Activated CD4-positive, alpha-beta memory T cell treated with anti-CD3 and anti-CD28 coated beads for 36 hours (primary cell): ENCODE results near the gene ABHD2. TPM values are rescaled to one million over a fixed set of nuclear protein-coding genes. Genes with fewer than 3 reads are reported as not detected.

Experiments used
- CTCF ChIA-PET: fragments of 350-600 bp; sonication (Branson Sonifier 250); formaldehyde crosslinking; loops from one replicate; lab custom pipeline; 2021; ENCODE audit warnings: antibody characterized with exemption, inconsistent platforms; lab: Charles Lee
- POLR2A ChIA-PET: fragments of 350-600 bp; sonication (Branson Sonifier 250); formaldehyde crosslinking; loops from one replicate; lab custom pipeline; 2021; ENCODE audit warnings: antibody characterized with exemption; lab: Charles Lee
- DNase-seq: peaks from one replicate; pipeline ENCODE4 v3.0.0-alpha.2; 2020
- H3K27ac Mint-ChIP-seq: one replicate; pipeline ENCODE4 v1.8.0; 2021; ENCODE audit warnings: mixed read lengths
- H3K27me3 Mint-ChIP-seq: one replicate; pipeline ENCODE4 v1.8.0; 2021; ENCODE audit warnings: mixed read lengths
- H3K36me3 Mint-ChIP-seq: one replicate; pipeline ENCODE4 v1.8.0; 2021; ENCODE audit warnings: mixed read lengths
- H3K4me1 Mint-ChIP-seq: one replicate; pipeline ENCODE4 v1.8.0; 2021; ENCODE audit warnings: low read depth, mixed read lengths
- H3K4me3 Mint-ChIP-seq: one replicate; pipeline ENCODE4 v1.8.0; 2021; ENCODE audit warnings: mild to moderate bottlenecking, mixed read lengths
- H3K9me3 Mint-ChIP-seq: one replicate; pipeline ENCODE4 v1.8.0; 2021; ENCODE audit warnings: mixed read lengths
- intact Hi-C: fragments of 100-400 bp; cut with micrococcal nuclease; formaldehyde crosslinking; loops from one replicate; pipeline ENCODE4 v1.15.1; 2023
- total RNA-seq, 2 experiments: library from RNA; stranded (reverse); gene quantifications; one replicate each; pipeline ENCODE4 v1.2.3, GENCODE V29; 2021

ABHD2 gene
- total RNA-seq, 2 experiments from 2014 or later, result 36.0 to 38.5 TPM

GRCh38 chr15:89174476-89174875 lies 86.2 kb downstream of the ABHD2 start:
- H3K4me3 Mint-ChIP-seq, result no peak overlapping the region
- CTCF ChIA-PET, result interaction anchor here (0.5 to 10.7 kb wide), 6 partner anchors 8 to 324 kb away, joined by 3 to 276 read pairs (median 5); no protein-coding TSS in a partner anchor
- intact Hi-C loops, result no loop called here

GRCh38 chr15:89175617-89176191 lies 87.4 kb downstream of the ABHD2 start:
- peaks cover 33% of the 10 kb centered on the region for H3K4me1 Mint-ChIP-seq
- intact Hi-C loops, result loop anchor here (2.0 kb wide), 1 partner anchor 281 kb away; the partner anchor contains the start of gene HAPLN3
- H3K36me3 Mint-ChIP-seq, result peaks cover 13% of the 10 kb centered on the region
- CTCF ChIA-PET, result interaction anchor here (0.8 to 10.7 kb wide), 8 partner anchors 8 to 271 kb away, joined by 3 to 276 read pairs (median 5); partner anchors contain the start of gene ABHD2
- DNase-seq, result no peak
- no peaks in the 10 kb centered on the region for H3K9me3 Mint-ChIP-seq
- POLR2A ChIA-PET, result no interaction called here
- no peak overlapping the region for H3K4me3 Mint-ChIP-seq
- H3K27ac Mint-ChIP-seq, result no peak overlapping the region
- no peaks in the 10 kb centered on the region for H3K27me3 Mint-ChIP-seq

More at GRCh38 chr15:89174476-89174875, 86.2 kb downstream of the ABHD2 start:
- Mint-ChIP-seq H3K27me3 (no peaks in the 10 kb centered on the region), H3K4me1 (peaks cover 21% of the 10 kb centered on the region), H3K36me3 (peaks cover 15% of the 10 kb centered on the region), H3K9me3 (no peaks in the 10 kb centered on the region), H3K27ac (no peak overlapping the region)
- DNase-seq, result no peak
- POLR2A ChIA-PET, result interaction anchor here (0.6 kb wide), 1 partner anchor 227 kb away, joined by 3 read pairs; no protein-coding TSS in a partner anchor

- no peak overlapping the region for H3K4me3 Mint-ChIP-seq
- POLR2A ChIA-PET, result interaction anchor here (1.0 to 1.2 kb wide), 3 partner anchors 8 to 119 kb away, joined by 4 to 5 read pairs (median 4); no protein-coding TSS in a partner anchor
- H3K36me3 Mint-ChIP-seq, result peaks cover 16% of the 10 kb centered on the region
- H3K9me3 Mint-ChIP-seq, result no peaks in the 10 kb centered on the region
- no peak overlapping the region for H3K27ac Mint-ChIP-seq
- CTCF ChIA-PET, result interaction anchor here (0.8 to 10.7 kb wide), 33 partner anchors 9 to 524 kb away, joined by 3 to 276 read pairs (median 6); partner anchors contain the start of gene ABHD2
- intact Hi-C loops, result loop anchor here (1.0 to 2.0 kb wide), 2 partner anchors 120 to 282 kb away; partner anchors contain the start of gene HAPLN3
- peaks cover 39% of the 10 kb centered on the region for H3K4me1 Mint-ChIP-seq
- DNase-seq, result no peak
- no peaks in the 10 kb centered on the region for H3K27me3 Mint-ChIP-seq
Observed at GRCh38 chr15:89177116-89177515, 88.9 kb downstream of the ABHD2 start.

- Mint-ChIP-seq H3K36me3 (peaks cover 17% of the 10 kb centered on the region), H3K27ac (no peak overlapping the region), H3K27me3 (no peaks in the 10 kb centered on the region), H3K4me3 (no peak overlapping the region), H3K4me1 (peaks cover 39% of the 10 kb centered on the region), H3K9me3 (no peaks in the 10 kb centered on the region)
- DNase-seq, result peak; percentile 77
- POLR2A ChIA-PET, result interaction anchor here (0.8 to 1.2 kb wide), 5 partner anchors 9 to 120 kb away, joined by 3 to 5 read pairs (median 4); partner anchors contain the start of gene ABHD2
- intact Hi-C loops, result loop anchor here (1.0 to 2.0 kb wide), 2 partner anchors 120 to 283 kb away; partner anchors contain the start of gene HAPLN3
- CTCF ChIA-PET, result interaction anchor here (0.6 to 10.7 kb wide), 43 partner anchors 10 to 539 kb away, joined by 3 to 276 read pairs (median 4); partner anchors contain the start of genes ABHD2 and ISG20
Observed at GRCh38 chr15:89177633-89178306, 89.5 kb downstream of the ABHD2 start.

GRCh38 chr15:89178307-89178977 lies 90.2 kb downstream of the ABHD2 start:
- peak overlapping the region; percentile 86 for H3K27ac Mint-ChIP-seq
- peaks cover 19% of the 10 kb centered on the region for H3K36me3 Mint-ChIP-seq
- intact Hi-C loops, result no loop called here

GRCh38 chr15:89179966-89180875 lies 92.0 kb downstream of the ABHD2 start:
- Mint-ChIP-seq H3K9me3 (no peaks in the 10 kb centered on the region), H3K4me3 (no peak overlapping the region), H3K4me1 (peaks cover 39% of the 10 kb centered on the region), H3K36me3 (peaks cover 19% of the 10 kb centered on the region), H3K27me3 (no peaks in the 10 kb centered on the region), H3K27ac (peak overlapping the region; percentile 86)
- ChIA-PET CTCF (interaction anchor here (0.7 to 10.7 kb wide), 9 partner anchors 9 to 123 kb away, joined by 3 to 276 read pairs (median 20); partner anchors contain the start of gene ABHD2), POLR2A (interaction anchor here (0.7 to 1.5 kb wide), 3 partner anchors 13 to 89 kb away, joined by 3 to 11 read pairs (median 5); no protein-coding TSS in a partner anchor)
- intact Hi-C loops, result loop anchor here (1.0 to 2.0 kb wide), 3 partner anchors 13 to 25 kb away; no protein-coding TSS in a partner anchor
- peak; percentile 81 for DNase-seq

More at GRCh38 chr15:89178307-89178977, 90.2 kb downstream of the ABHD2 start:
- no peaks in the 10 kb centered on the region for H3K27me3 Mint-ChIP-seq
- ChIA-PET CTCF (interaction anchor here (0.6 to 10.7 kb wide), 40 partner anchors 9 to 540 kb away, joined by 3 to 276 read pairs (median 5); partner anchors contain the start of genes ABHD2 and ISG20), POLR2A (interaction anchor here (0.8 to 1.2 kb wide), 4 partner anchors 11 to 120 kb away, joined by 3 to 5 read pairs (median 4); partner anchors contain the start of gene ABHD2)
- H3K4me1 Mint-ChIP-seq, result peaks cover 39% of the 10 kb centered on the region
- no peaks in the 10 kb centered on the region for H3K9me3 Mint-ChIP-seq
- H3K4me3 Mint-ChIP-seq, result no peak overlapping the region
- no peak for DNase-seq

GRCh38 chr15:89184357-89184756 lies 96.1 kb downstream of the ABHD2 start:
- Mint-ChIP-seq H3K27ac (no peak overlapping the region), H3K4me1 (peaks cover 19% of the 10 kb centered on the region), H3K36me3 (peaks cover 8% of the 10 kb centered on the region), H3K4me3 (no peak overlapping the region), H3K27me3 (no peaks in the 10 kb centered on the region), H3K9me3 (no peaks in the 10 kb centered on the region)
- ChIA-PET POLR2A (no interaction called here), CTCF (no interaction called here)
- no peak for DNase-seq
- intact Hi-C loops, result no loop called here

GRCh38 chr15:89184886-89185526 lies 96.8 kb downstream of the ABHD2 start:
- intact Hi-C loops, result no loop called here
- Mint-ChIP-seq H3K4me1 (peaks cover 13% of the 10 kb centered on the region), H3K36me3 (peaks cover 10% of the 10 kb centered on the region), H3K27ac (no peak overlapping the region), H3K9me3 (no peaks in the 10 kb centered on the region), H3K4me3 (no peak overlapping the region), H3K27me3 (no peaks in the 10 kb centered on the region)
- no peak for DNase-seq
- ChIA-PET POLR2A (no interaction called here), CTCF (interaction anchor here (1.5 to 2.8 kb wide), 2 partner anchors 22 to 128 kb away, joined by 3 to 9 read pairs; no protein-coding TSS in a partner anchor)

- ChIA-PET POLR2A (no interaction called here), CTCF (interaction anchor here (1.3 to 2.8 kb wide), 3 partner anchors 9 to 130 kb away, joined by 3 to 9 read pairs (median 8); no protein-coding TSS in a partner anchor)
- H3K4me3 Mint-ChIP-seq, result no peak overlapping the region
- H3K9me3 Mint-ChIP-seq, result no peaks in the 10 kb centered on the region
- H3K4me1 Mint-ChIP-seq, result no peaks in the 10 kb centered on the region
- intact Hi-C loops, result no loop called here
- no peak for DNase-seq
- H3K36me3 Mint-ChIP-seq, result peaks cover 18% of the 10 kb centered on the region
- no peaks in the 10 kb centered on the region for H3K27me3 Mint-ChIP-seq
- H3K27ac Mint-ChIP-seq, result no peak overlapping the region
Observed at GRCh38 chr15:89186803-89187202, 98.5 kb downstream of the ABHD2 start.
